ENCODE results near the gene TSPAN2.

DNA sequence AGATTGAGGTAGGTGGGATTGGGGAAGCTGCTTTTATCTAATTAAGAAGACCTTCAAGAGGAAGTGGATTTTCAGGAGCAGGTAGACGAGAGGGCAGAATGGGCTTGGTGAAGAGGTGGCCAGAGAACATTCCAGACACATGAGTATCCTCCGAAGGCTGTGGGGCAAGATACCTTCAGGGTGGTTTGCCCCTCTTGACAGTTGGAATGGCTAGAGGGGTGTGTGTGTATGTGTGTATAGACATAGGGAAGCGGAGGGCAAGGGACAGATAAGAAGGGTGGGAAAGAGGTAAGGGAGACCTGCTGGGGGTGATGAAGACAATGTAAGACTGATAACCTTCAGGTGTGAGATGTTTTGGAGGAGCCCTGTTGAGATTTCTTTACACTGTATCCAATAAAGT, 46.8 kb upstream of the TSPAN2 start:
- TF ChIP-seq GATA2 (IDR thresholded peaks at IDR 0.05; ENCODE audit: low read depth, low read length) (no peak), GATA3 (IDR thresholded peaks at IDR 0.05; ENCODE audit: low read depth, low read length) (no peak)

Measured in SH-SY5Y (cell line).